Thyroid gland (tissue), 4 donors: ENCODE data around the gene SLC22A14. TPM values are rescaled to one million over a fixed set of nuclear protein-coding genes. Genes with fewer than 3 reads are reported as not detected.

ENCODE experiments used
- DNase-seq, 2 donors: peaks; one replicate each; pipeline ENCODE4 v3.0.0-alpha.2; 2019
- H3K27ac ChIP-seq, 3 donors: fragments of 200-600 bp; sonication (generic); 1 replicate in 2 of 3; 2 replicates in 1 of 3; pipeline ENCODE4 v1.5.1; 2016 to 2019; ENCODE audit warnings: mild to moderate bottlenecking in 1 of 3, moderate library complexity in 1 of 3
- H3K27me3 ChIP-seq: fragments of 200-600 bp; sonication (generic); one replicate; pipeline ENCODE4 v1.5.1; 2019
- H3K36me3 ChIP-seq, 2 donors: fragments of 200-600 bp; sonication (generic); one replicate each; pipeline ENCODE4 v1.5.1; 2016 to 2019
- H3K4me1 ChIP-seq, 2 donors: fragments of 200-600 bp; sonication (generic); one replicate each; pipeline ENCODE4 v1.5.1; 2017 to 2019
- H3K4me3 ChIP-seq, 3 donors: fragments of 200-600 bp; sonication (generic); replicated peaks in 1 of 3; 1 replicate in 2 of 3; 2 replicates in 1 of 3; pipeline ENCODE4 v1.5.1; 2016; ENCODE audit warnings: mild to moderate bottlenecking in 1 of 3
- H3K9me3 ChIP-seq: fragments of 200-600 bp; sonication (generic); one replicate; pipeline ENCODE4 v1.5.1; 2017
- CTCF ChIP-seq, 6 experiments: fragments of 200-600 bp in 3 of 6; fragments of 450-650 bp in 3 of 6; sonication (generic) in 3 of 6; IDR thresholded peaks; one replicate each; pipeline ENCODE4 v1.5.1; 2016 to 2019; ENCODE audit warnings: antibody characterized with exemption in 6 of 6, mild to moderate bottlenecking in 2 of 6, inconsistent platforms in 1 of 6, moderate library complexity in 1 of 6
- POLR2A ChIP-seq, 2 donors: fragments of 450-650 bp; IDR thresholded peaks; one replicate each; pipeline ENCODE4 v1.6.1; 2017; ENCODE audit warnings: antibody characterized with exemption in 2 of 2, mild to moderate bottlenecking in 2 of 2, moderate library complexity in 1 of 2
- WGBS, 2 donors: methylation state at CpG; one replicate each; pipeline ENCODE4 v1.1.5; 2017; 5-methylcytosine and 5-hydroxymethylcytosine counted together
- intact Hi-C: fragments of 100-400 bp; cut with DNase I; formaldehyde crosslinking; loops from one replicate; pipeline ENCODE4 v1.15.1; 2023
- total RNA-seq, 4 donors: library from RNA; depleted of rRNA; stranded (reverse); fragments of >200 nt; gene quantifications; one replicate each; pipeline ENCODE4 v1.2.3, GENCODE V29; 2016

Gene SLC22A14
- total RNA-seq, 4 donors from 2014 or later = not detected

DNA sequence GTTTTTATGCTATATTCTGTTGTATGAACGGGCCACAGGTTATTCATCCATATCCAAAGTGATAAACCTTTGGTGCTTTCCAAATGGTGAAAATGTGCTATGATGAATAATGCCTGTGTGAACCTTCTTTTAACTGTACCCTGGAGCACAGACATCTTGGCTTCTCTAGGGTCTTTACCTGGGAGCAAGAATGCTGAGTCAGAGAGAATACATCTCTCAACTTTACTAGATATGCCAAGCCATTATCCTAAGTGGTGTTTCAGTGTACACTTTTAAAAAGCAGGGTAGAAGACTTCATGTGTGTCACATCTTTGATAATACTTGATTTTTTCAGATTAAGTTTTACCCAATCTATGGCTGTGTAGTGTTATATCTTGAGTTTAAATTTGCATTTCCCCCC, 41.0 kb downstream of the SLC22A14 start:
- WGBS, 2 donors = 83 to 96% methylated on average over 1 of the region's 1 CpG
- Histone ChIP-seq H3K9me3 (no peaks in the 10 kb centered on the region), H3K27me3 (no peaks in the 10 kb centered on the region), H3K36me3 (no peaks in the 10 kb centered on the region), H3K4me1 (no peaks in the 10 kb centered on the region), H3K27ac (no peak overlapping the region), H3K4me3 (no peak overlapping the region)
- no peak for DNase-seq
- intact Hi-C loops = no loop called here
- TF ChIP-seq CTCF (IDR thresholded peaks at IDR 0.05) = no peak
- TF ChIP-seq POLR2A (IDR thresholded peaks at IDR 0.05) = no peak

- H3K4me3 ChIP-seq = no peak overlapping the region
- no peaks in the 10 kb centered on the region for H3K4me1 ChIP-seq
- intact Hi-C loops = no loop called here
- H3K36me3 ChIP-seq = no peaks in the 10 kb centered on the region
- DNase-seq = no peak
- TF ChIP-seq CTCF (IDR thresholded peaks at IDR 0.05) = no peak
- TF ChIP-seq POLR2A (IDR thresholded peaks at IDR 0.05) = no peak
- H3K27ac ChIP-seq = no peak overlapping the region
- no peaks in the 10 kb centered on the region for H3K9me3 ChIP-seq
- H3K27me3 ChIP-seq = no peaks in the 10 kb centered on the region
- 71 to 77% methylated on average over 2 of the region's 2 CpGs for WGBS, 2 donors
These were observed 43.2 kb downstream of the SLC22A14 start for GRCh38 chr3:38325256-38325655.

GRCh38 chr3:38327335-38328009, 45.4 kb downstream of the SLC22A14 start:
- DNase-seq = no peak
- Histone ChIP-seq H3K27me3 (no peaks in the 10 kb centered on the region), H3K4me1 (no peaks in the 10 kb centered on the region), H3K4me3 (no peak overlapping the region), H3K9me3 (no peaks in the 10 kb centered on the region), H3K36me3 (no peaks in the 10 kb centered on the region), H3K27ac (no peak overlapping the region)
- intact Hi-C loops = no loop called here
- no peak for TF ChIP-seq POLR2A (IDR thresholded peaks at IDR 0.05)
- TF ChIP-seq CTCF (IDR thresholded peaks at IDR 0.05) = no peak

DNA sequence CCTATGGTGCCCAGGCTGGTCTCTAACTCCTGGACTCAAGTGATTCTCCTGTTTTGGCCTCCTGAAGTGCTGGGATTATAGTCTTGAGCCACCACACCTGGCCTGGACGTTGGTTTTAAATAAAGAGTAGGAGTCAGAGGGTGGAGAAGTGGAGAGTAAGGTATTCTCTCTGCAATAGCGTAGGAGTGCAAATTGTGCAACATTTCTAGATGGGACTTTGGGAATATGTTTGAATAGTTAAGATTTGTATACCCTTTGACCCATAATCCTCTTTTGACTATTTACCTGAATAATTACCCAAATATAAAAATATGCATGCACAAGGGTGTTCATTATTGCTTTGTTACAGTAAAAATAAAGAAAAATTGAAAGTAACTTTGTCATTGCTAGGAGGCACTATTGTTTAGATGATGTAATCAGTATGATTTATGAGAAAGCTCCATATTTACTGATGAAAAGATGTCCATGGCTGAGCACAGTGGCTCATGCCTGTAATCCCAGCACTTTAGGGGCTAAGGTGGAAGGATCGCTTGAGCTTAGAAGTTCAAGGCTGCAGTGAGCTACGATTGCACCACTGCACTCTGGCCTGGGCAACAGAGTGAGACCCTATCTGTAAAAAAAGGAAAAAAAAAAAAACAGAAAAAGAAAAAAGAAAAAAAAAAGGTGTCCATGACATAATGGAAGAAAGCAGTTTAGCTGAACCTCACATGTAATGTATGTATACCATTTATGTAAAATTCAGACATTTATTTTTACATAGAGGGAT, 49.3 kb downstream of the SLC22A14 start:
- no peak overlapping the region for H3K4me3 ChIP-seq
- H3K9me3 ChIP-seq = no peaks in the 10 kb centered on the region
- no peak overlapping the region for H3K27ac ChIP-seq
- TF ChIP-seq POLR2A (IDR thresholded peaks at IDR 0.05) = no peak
- no peak for TF ChIP-seq CTCF (IDR thresholded peaks at IDR 0.05)
- intact Hi-C loops = no loop called here
- no peak for DNase-seq
- WGBS, 2 donors = 81 to 83% methylated on average over 4 of the region's 4 CpGs
- no peaks in the 10 kb centered on the region for H3K27me3 ChIP-seq
- H3K4me1 ChIP-seq = no peaks in the 10 kb centered on the region
- no peaks in the 10 kb centered on the region for H3K36me3 ChIP-seq

DNA sequence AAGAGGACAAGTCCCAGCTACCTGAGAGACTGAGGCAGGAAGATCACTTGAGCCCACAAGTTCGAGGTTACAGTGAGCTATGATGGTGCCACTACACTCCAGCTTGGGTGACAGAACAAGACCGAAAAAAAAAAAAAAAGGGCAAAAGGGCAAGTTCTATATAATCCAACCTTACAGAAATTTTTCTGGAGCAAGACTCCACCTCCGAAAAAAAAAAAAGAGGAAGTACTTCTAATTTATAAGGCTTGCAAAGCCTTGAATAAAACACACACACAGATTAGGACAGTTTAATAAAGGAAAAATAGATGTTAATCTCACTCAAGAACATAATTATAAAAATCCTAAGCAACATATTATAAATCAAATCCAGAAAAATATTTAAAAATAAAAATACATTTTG, 50.1 kb downstream of the SLC22A14 start:
- no peak for DNase-seq
- Histone ChIP-seq H3K36me3 (no peaks in the 10 kb centered on the region), H3K9me3 (no peaks in the 10 kb centered on the region), H3K4me3 (no peak overlapping the region), H3K4me1 (no peaks in the 10 kb centered on the region), H3K27me3 (no peaks in the 10 kb centered on the region), H3K27ac (no peak overlapping the region)
- 70 to 79% methylated on average over 3 of the region's 3 CpGs for WGBS, 2 donors
- no peak for TF ChIP-seq CTCF (IDR thresholded peaks at IDR 0.05)
- no peak for TF ChIP-seq POLR2A (IDR thresholded peaks at IDR 0.05)
- intact Hi-C loops = no loop called here
